MCF 10A (cell line): ENCODE data around the gene NFIB. TPM values are rescaled to one million over a fixed set of nuclear protein-coding genes. Genes with fewer than 3 reads are reported as not detected.
A peak's percentile ranks its signal among the peaks of the same experiment; 100 is the strongest.

Experiments used
- BruUV-seq: library from RNA; stranded (reverse); fragments of 400-500 nt; replicated peaks from 2 replicates; lab custom pipeline; 2021; lab: Mats Ljungman, UMichigan
- CTCF ChIA-PET: fragments of 300-600 bp; sonication (Branson Sonifier 250); formaldehyde crosslinking; extraction: SDS; loops from one replicate; lab custom pipeline; 2021; ENCODE audit warnings: antibody characterized with exemption, inconsistent platforms; lab: Yijun Ruan, JAX
- POLR2A ChIA-PET: fragments of 300-600, 350-650 bp; sonication (Branson Sonifier 250); formaldehyde crosslinking; extraction: SDS; loops from one replicate; lab custom pipeline; 2020; ENCODE audit warnings: antibody characterized with exemption, inconsistent platforms; lab: Yijun Ruan, JAX
- DNase-seq: peaks from one replicate; pipeline ENCODE4 v3.0.0-alpha.2; 2018; ENCODE audit not compliant: unreplicated experiment
- H3K27ac Mint-ChIP-seq: one replicate; pipeline ENCODE4 v1.8.0; 2022; ENCODE audit warnings: mild to moderate bottlenecking, low read depth, mixed read lengths; ENCODE audit not compliant: unreplicated experiment
- H3K27me3 Mint-ChIP-seq: one replicate; pipeline ENCODE4 v1.8.0; 2022; ENCODE audit warnings: mixed read lengths; ENCODE audit not compliant: insufficient read depth, unreplicated experiment
- H3K36me3 Mint-ChIP-seq: one replicate; pipeline ENCODE4 v1.8.0; 2022; ENCODE audit warnings: mild to moderate bottlenecking, moderate library complexity, mixed read lengths; ENCODE audit not compliant: insufficient read depth, unreplicated experiment
- H3K4me1 Mint-ChIP-seq: one replicate; pipeline ENCODE4 v1.8.0; 2022; ENCODE audit warnings: mixed read lengths; ENCODE audit not compliant: insufficient read depth, unreplicated experiment
- H3K4me3 Mint-ChIP-seq: one replicate; pipeline ENCODE4 v1.8.0; 2022; ENCODE audit warnings: mild to moderate bottlenecking, moderate library complexity, mixed read lengths; ENCODE audit not compliant: unreplicated experiment
- H3K9me3 Mint-ChIP-seq: one replicate; pipeline ENCODE4 v1.8.0; 2022; ENCODE audit warnings: mixed read lengths; ENCODE audit not compliant: unreplicated experiment
- intact Hi-C: fragments of 100-400 bp; cut with micrococcal nuclease; formaldehyde crosslinking; loops from 2 replicates; pipeline ENCODE4 v1.14.1; 2022
- total RNA-seq: library from RNA; stranded (reverse); gene quantifications from 2 replicates; pipeline ENCODE4 v1.2.3, GENCODE V29; 2022
- TF ChIP-seq, protein P1 (sequence below): fragments of 200-600 bp; IDR thresholded peaks from one replicate; pipeline ENCODE4 v1.8.0; 2022; ENCODE audit warnings: antibody characterized with exemption, mild to moderate bottlenecking; ENCODE audit not compliant: unreplicated experiment

The NFIB gene
- total RNA-seq, 1 experiment from 2014 or later = 70.8 TPM

DNA sequence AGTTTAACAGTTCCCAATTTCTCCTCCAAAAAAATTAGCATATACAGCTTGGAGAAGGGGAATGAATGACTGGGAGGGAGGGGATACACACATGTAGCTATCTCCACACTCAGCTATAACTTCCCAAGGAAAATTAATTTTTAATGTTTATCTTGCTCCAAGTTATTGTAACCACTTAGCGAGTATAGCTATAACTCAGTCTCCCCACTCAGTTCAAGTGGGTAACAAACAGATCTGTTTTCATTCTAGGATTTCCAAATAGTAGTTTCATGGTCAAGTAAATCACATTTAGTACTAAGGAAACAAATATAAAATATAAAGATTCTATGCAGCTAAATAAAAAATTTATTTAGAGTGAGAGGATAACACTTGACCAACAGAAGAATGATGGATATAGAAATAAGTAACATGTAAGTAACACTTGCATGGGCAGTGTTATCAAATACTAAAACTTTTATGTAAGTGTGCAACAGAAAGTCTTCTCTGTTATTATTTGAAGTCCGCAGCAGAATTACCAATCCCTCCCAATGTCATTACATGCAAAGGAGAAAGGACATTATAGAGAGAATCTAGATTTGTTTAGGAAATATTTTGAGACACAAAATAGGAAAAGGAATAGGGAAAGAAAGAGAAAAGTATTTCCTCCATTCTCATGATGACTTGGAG is 10.2 kb upstream of the NFIB start:
- ChIA-PET POLR2A (interaction anchor here (0.6 to 4.3 kb wide), 13 partner anchors 9 to 221 kb away, joined by 3 to 53 read pairs (median 4); partner anchors contain the start of gene NFIB), CTCF (interaction anchor here (0.6 to 5.4 kb wide), 9 partner anchors 8 to 818 kb away, joined by 3 to 35 read pairs (median 4); no protein-coding TSS in a partner anchor)
- H3K27ac Mint-ChIP-seq = peak overlapping the region; percentile 81
- H3K9me3 Mint-ChIP-seq = no peaks in the 10 kb centered on the region
- H3K36me3 Mint-ChIP-seq = no peaks in the 10 kb centered on the region
- no TSS peak for BruUV-seq
- peaks cover 40% of the 10 kb centered on the region for H3K4me1 Mint-ChIP-seq
- no peaks in the 10 kb centered on the region for H3K27me3 Mint-ChIP-seq
- no peak overlapping the region for H3K4me3 Mint-ChIP-seq
- intact Hi-C loops = loop anchor here (2.0 to 10.0 kb wide), 6 partner anchors 29 to 877 kb away; no protein-coding TSS in a partner anchor
- TF ChIP-seq, protein P1, sequence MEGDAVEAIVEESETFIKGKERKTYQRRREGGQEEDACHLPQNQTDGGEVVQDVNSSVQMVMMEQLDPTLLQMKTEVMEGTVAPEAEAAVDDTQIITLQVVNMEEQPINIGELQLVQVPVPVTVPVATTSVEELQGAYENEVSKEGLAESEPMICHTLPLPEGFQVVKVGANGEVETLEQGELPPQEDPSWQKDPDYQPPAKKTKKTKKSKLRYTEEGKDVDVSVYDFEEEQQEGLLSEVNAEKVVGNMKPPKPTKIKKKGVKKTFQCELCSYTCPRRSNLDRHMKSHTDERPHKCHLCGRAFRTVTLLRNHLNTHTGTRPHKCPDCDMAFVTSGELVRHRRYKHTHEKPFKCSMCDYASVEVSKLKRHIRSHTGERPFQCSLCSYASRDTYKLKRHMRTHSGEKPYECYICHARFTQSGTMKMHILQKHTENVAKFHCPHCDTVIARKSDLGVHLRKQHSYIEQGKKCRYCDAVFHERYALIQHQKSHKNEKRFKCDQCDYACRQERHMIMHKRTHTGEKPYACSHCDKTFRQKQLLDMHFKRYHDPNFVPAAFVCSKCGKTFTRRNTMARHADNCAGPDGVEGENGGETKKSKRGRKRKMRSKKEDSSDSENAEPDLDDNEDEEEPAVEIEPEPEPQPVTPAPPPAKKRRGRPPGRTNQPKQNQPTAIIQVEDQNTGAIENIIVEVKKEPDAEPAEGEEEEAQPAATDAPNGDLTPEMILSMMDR = no peak
- DNase-seq = no peak

DNA sequence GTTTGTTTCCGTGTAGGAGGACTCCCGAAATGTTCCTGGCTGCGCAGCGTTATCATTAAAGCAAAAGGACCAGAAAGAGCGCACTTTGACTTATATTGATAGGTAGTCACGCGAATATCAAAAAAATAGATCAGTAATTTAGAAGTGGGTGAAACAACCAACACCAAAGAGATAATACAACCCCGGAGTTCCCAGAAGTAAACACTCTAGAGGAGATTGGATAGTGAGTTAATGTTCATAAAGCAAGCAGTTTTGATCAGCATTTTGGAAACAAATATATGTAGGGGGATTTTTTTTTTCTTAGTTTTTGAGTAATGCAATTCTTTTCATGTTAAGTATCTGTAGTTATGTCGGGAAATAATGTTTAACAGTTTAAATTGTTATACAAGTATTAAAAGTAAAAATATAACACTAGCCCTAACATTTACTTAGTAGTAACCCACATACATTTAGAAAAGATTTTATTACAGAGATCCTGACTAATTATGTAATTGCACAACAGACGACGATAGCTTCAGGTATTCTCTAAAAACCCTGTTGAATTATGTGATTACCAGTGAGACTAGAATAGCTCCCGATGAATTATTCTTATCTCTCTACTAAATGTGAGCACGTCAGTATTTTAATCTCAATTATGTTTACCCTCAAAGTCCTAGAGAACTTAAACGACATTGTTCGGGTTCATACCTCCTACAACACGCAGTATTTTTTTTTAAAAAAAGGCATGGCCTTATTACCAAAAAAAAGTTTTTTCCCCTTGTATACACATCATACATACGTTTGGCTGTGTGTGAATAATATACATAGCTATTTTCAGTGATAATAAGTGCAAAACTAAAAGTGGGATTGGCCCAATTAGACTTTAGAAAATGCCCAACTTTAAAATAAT is 9.4 kb upstream of the NFIB start:
- H3K9me3 Mint-ChIP-seq = no peaks in the 10 kb centered on the region
- H3K27me3 Mint-ChIP-seq = no peaks in the 10 kb centered on the region
- H3K27ac Mint-ChIP-seq = peak overlapping the region; percentile 81
- BruUV-seq = TSS peak; percentile 74
- ChIA-PET POLR2A (interaction anchor here (0.6 to 4.3 kb wide), 14 partner anchors 8 to 311 kb away, joined by 3 to 53 read pairs (median 4); partner anchors contain the start of gene NFIB), CTCF (interaction anchor here (0.6 to 5.4 kb wide), 10 partner anchors 7 to 817 kb away, joined by 3 to 35 read pairs (median 4); no protein-coding TSS in a partner anchor)
- H3K4me1 Mint-ChIP-seq = peaks cover 47% of the 10 kb centered on the region
- peak; percentile 66 for DNase-seq
- H3K4me3 Mint-ChIP-seq = peak overlapping the region; percentile 86
- TF ChIP-seq, protein P1 = no peak
- H3K36me3 Mint-ChIP-seq = no peaks in the 10 kb centered on the region
- intact Hi-C loops = loop anchor here (2.0 to 10.0 kb wide), 6 partner anchors 29 to 876 kb away; no protein-coding TSS in a partner anchor

DNA sequence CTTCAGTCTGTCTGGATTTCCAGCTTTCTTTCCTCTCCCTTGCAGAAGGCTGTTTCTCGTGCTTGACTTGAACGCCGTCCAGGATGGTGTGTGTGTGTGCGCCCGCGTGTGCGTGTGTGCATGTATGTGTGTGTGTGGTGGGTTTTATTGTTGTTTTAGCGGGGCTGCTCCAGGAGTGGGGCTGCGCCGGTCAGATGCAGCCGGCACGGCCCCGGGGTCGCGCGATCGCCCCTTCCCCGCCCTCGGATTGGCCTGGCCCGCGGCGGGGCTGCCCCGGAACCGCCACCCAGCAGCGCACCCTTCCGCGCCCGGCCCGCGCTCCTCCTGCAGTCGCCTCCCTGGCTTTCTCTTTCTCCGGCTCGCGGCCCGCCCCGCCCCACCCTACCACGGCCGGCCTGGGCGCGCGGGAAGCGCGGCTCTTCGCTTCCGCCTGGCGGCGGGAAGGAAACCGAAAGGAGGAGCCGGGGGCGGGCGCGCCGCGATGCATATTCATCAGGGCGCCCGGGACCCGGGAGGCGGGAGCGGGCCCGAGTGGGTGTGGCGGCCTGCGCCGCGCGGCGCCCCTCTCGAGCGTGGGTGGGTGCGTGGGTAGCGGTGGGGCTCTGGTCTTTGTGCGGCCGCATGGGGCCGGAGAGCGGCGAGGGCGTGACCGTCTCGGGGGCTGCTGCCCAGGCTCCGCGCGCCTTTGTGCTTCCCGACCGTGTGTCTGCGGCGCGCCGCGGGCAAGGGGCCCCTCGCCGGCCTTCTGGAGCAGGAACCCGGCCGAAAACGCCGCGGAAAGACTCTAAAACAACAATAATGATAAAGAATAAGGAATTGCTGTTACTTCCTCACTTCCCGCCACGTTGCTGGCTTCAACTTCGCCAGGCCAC is 8.5 kb upstream of the NFIB start:
- Mint-ChIP-seq H3K27ac (peak overlapping the region; percentile 81), H3K4me1 (peaks cover 56% of the 10 kb centered on the region)
- BruUV-seq = no TSS peak

More for the DNA sequence above, 8.5 kb upstream of the NFIB start:
- CTCF ChIA-PET = interaction anchor here (0.6 kb wide), 2 partner anchors 15 to 1511 kb away, joined by 3 read pairs; no protein-coding TSS in a partner anchor
- POLR2A ChIA-PET = interaction anchor here (0.7 to 2.8 kb wide), 9 partner anchors 7 to 895 kb away, joined by 3 to 22 read pairs (median 3); partner anchors contain the start of gene NFIB
- Mint-ChIP-seq H3K9me3 (no peaks in the 10 kb centered on the region), H3K27me3 (no peaks in the 10 kb centered on the region), H3K4me3 (peak overlapping the region; percentile 86), H3K36me3 (no peaks in the 10 kb centered on the region)
- intact Hi-C loops = loop anchor here (2.0 to 10.0 kb wide), 6 partner anchors 30 to 875 kb away; no protein-coding TSS in a partner anchor
- TF ChIP-seq, protein P1 = peak; percentile 38
- peak; percentile 94 for DNase-seq
